OCI-LY1 (cell line): ENCODE measurements around the gene KIFBP.

Source experiments
- CTCF ChIP-seq: fragments of 200-600 bp; sonication (generic), shearing (Covaris generic); IDR thresholded peaks from 2 replicates; pipeline ENCODE4 v1.5.1; 2017; ENCODE audit warnings: mild to moderate bottlenecking, antibody characterized with exemption, low read length, moderate library complexity, mixed read lengths
- EZH2 ChIP-seq: fragments of 200-600 bp; sonication (generic), shearing (Covaris generic); IDR thresholded peaks from 2 replicates; pipeline ENCODE4 v1.8.0; 2017; ENCODE audit warnings: borderline replicate concordance, mixed run types, mild to moderate bottlenecking, antibody characterized with exemption, low read length, moderate library complexity, mixed read lengths

GRCh38 chr10:68987611-68988010 lies 992 bp upstream of the KIFBP start:
- TF ChIP-seq CTCF (no peak), EZH2 (no peak)
